Omental fat pad (tissue), 4 donors: ENCODE results near the gene PVRIG. TPM values are rescaled to one million over a fixed set of nuclear protein-coding genes. Genes with fewer than 3 reads are reported as not detected.
"Not testable (repeated sequence)": the region's sequence is repeated elsewhere in the genome, so short reads cannot be mapped to it uniquely, and the experiment has no call there.

ENCODE experiments used
- ATAC-seq: fragments of 150-250 bp; one replicate; pipeline ENCODE4 v1.9.1; 2016; ENCODE audit warnings: mild to moderate bottlenecking, moderate library complexity; ENCODE audit not compliant: low FRiP score
- DNase-seq: peaks from one replicate; pipeline ENCODE4 v3.0.0-alpha.2; 2019; ENCODE audit warnings: low spot score
- CTCF ChIP-seq, 3 donors: fragments of 450-650 bp; IDR thresholded peaks; one replicate each; pipeline ENCODE4 v1.5.1; 2016 to 2017; ENCODE audit warnings: antibody characterized with exemption in 3 of 3, mild to moderate bottlenecking in 3 of 3, moderate library complexity in 2 of 3
- total RNA-seq, 4 donors: library from RNA; depleted of rRNA; stranded (reverse); fragments of >200 nt; gene quantifications; one replicate each; pipeline ENCODE4 v1.1.0, GENCODE V29; 2016

Gene PVRIG
- total RNA-seq, 4 donors from 2014 or later: 0.74 to 2.2 (median 1.1) TPM; not detected in 1

GRCh38 chr7:100257017-100257416 lies 37.3 kb downstream of the PVRIG start:
- no peak for TF ChIP-seq CTCF (IDR thresholded peaks at IDR 0.05)
- no peak for ATAC-seq

GRCh38 chr7:100259984-100260383 lies 40.2 kb downstream of the PVRIG start:
- not testable (repeated sequence) for DNase-seq, ATAC-seq

More at GRCh38 chr7:100257017-100257416, 37.3 kb downstream of the PVRIG start:
- no peak for DNase-seq

GRCh38 chr7:100262896-100263295 lies 43.1 kb downstream of the PVRIG start:
- ATAC-seq, DNase-seq: not testable (repeated sequence)

- ATAC-seq, DNase-seq: not testable (repeated sequence)
Observed at GRCh38 chr7:100264223-100264622, 44.5 kb downstream of the PVRIG start.

- not testable (repeated sequence) for DNase-seq, ATAC-seq
Observed at GRCh38 chr7:100264669-100265165, 45.0 kb downstream of the PVRIG start.

GRCh38 chr7:100265851-100266250 lies 46.1 kb downstream of the PVRIG start:
- not testable (repeated sequence) for DNase-seq, ATAC-seq

- TF ChIP-seq CTCF (IDR thresholded peaks at IDR 0.05): no peak
- ATAC-seq: no peak
- no peak for DNase-seq
Observed at GRCh38 chr7:100266576-100267354, 47.0 kb downstream of the PVRIG start.

GRCh38 chr7:100267648-100268047 lies 47.9 kb downstream of the PVRIG start:
- DNase-seq (no peak), ATAC-seq (no peak)
- TF ChIP-seq CTCF (IDR thresholded peaks at IDR 0.05): no peak

GRCh38 chr7:100268882-100269281 lies 49.1 kb downstream of the PVRIG start:
- ATAC-seq, DNase-seq: not testable (repeated sequence)

- ATAC-seq, DNase-seq: not testable (repeated sequence)
Observed at GRCh38 chr7:100269306-100270045, 49.7 kb downstream of the PVRIG start.

GRCh38 chr7:100270046-100270918 lies 50.5 kb downstream of the PVRIG start:
- peak; percentile 26 for ATAC-seq
- not testable (repeated sequence) for DNase-seq
